Activated CD4-positive, alpha-beta T cell treated with anti-CD3 and anti-CD28 coated beads, Interleukin-2, amount 50 U/mL, for 4 hours (primary cell): Measurements from ENCODE around the gene TPR.

Source experiments
- DNase-seq, 2 experiments: peaks; one replicate each; pipeline ENCODE4 v3.0.0-alpha.2; 2020

Gene TPR

DNA sequence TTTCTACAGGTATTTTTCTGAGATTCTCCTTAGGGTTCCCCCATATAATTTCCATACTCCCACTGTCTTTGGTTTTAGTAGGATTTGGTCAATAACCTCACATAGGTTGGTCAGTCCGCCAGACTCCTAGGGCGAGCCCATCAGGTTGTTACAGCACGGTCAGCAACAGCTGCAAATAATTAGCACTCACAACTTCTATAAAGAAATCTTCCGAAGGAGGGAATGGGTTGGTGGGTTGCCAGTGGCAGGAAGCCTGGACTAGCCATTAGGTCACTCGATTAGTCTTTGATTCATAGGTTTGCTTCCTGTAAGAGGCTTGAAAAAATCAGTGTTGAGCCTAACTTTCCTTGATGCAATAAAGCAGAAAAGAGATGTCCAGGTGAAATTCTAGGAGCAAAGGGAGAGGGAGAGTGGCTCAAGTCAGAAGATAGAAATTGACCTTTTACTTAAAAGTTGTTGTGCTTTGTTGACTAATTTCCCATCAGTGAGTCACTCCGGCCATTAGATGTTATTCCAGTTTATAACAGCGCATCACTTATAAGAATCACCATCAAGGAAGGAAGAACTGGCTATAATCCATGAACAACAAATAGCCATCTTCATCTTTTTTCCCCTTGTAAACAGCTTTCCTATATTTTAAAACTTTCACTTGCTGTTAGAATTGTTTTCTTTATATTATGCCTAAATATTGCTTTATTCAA is 88.3 kb downstream of the TPR start:
- no peak for DNase-seq

DNA sequence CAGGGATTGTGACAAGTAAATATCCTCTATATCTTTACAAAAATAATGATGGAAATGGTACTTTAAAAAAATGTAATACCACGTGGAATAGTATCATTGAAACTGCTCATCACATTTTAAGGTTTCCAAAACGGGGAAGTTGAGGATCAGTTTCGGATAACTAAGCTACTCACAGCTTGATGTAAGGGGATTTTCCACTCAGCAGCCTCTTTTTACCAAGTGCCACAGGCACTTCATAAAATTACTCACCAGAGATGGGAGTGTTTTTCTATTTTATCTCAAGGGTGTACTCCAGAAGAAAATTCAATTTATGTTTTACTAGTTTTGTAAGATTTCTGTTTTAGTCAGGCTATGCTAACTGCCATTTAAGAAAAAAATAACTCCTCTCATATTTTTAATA is 91.7 kb downstream of the TPR start:
- no peak for DNase-seq

DNA sequence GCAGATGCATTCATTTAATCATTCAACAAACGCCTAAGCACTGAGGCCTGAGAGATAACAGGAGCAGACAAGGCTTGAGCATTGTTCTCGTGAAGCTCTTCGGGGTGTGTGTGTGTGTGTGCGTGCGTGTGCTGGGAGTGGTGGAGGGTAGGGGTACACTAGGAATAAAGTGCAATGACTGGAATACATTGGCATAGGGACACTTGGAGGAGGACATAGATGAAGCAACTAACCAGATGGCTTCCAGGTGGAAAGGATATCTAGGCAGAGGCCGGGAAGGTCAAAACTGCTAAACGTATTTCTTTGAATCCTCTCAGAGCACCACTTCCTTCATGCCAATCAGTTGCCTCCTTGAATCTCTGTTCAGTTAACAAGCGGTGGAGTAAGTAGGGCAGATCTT is 92.6 kb downstream of the TPR start:
- DNase-seq: no peak

DNA sequence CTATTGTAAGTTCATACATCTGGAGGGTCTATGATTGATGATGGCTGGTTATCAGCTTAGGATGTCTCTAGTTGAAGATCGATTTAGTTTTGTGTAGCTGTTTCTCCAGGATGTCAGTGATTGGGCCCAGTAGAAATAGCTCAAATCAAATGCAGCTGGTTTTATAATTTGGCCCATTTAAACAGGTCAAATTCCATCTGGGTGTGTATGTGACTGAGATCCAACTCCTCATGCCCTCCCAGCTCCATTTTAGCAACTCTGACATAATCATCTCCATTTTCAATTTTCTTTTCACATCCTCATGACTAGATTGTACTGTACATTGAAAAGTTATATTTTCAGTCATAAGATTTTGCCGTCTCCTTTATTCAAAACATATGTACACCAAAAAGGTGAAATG is 99.2 kb downstream of the TPR start:
- DNase-seq: no peak

DNA sequence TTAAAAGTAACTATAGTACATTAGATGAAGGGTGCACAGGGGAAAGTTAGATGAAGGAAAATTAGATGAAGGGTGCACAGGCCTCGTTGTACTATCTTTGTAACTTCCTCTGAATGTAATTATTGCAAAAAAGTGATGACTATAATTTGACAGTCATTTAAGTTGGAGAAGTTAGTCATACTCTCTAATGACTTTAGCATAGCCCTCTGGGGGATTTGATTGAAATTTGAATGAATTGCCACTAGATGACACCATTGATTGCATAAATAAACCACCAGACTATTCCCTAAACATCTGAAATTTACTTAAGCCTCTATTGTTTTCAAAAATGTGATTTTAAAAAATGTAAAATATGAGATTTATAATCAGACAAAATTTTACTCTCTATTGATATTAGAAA is 102.6 kb downstream of the TPR start:
- DNase-seq: no peak

DNA sequence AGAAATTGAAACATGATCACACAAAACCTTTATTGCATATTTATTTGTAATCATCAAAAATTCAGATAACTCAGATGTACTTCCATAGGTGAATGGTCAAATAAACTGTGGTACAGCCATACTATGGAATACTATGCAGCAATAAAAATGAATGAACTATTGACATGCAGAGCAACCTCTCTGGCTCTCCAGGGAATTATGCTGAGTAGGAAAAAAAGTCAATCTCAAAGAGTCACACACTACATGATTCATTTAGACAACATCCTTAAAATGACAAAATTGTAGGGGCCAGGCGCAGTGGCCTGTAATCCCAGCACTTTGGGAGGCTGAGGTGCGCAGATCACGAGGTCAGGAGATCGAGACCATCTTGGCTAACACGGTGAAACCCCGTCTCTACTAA is 104.0 kb downstream of the TPR start:
- no peak for DNase-seq
